Measurements from ENCODE around the gene EPHB1.

DNA sequence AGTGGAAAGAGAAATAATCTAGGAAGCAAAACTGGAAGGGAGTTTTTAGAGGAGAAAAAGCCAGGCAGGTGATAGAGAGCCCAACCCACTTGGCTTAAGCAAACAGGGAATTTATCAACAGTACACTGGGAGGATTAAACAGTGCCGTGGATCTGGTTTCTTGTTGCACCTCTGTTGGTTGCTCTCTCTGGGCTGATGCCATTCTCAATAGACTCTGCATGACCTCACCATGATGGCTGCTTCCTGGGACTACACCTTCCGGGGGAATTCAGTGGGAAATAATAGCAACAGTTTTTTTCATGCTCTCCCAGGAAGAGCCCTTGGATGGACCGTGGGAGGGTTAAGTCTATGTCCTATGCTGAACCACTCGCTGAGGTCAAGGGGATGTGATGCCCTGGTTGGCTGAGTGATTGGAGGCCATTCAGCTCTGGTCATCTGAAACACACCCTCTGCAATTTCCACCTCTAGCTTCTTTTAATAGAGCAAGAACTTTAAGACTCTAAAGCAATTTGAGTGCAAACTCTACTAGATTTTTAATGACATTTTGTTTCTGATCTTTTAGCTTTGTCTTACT is 74.2 kb downstream of the EPHB1 start:
- TF ChIP-seq, protein P1, sequence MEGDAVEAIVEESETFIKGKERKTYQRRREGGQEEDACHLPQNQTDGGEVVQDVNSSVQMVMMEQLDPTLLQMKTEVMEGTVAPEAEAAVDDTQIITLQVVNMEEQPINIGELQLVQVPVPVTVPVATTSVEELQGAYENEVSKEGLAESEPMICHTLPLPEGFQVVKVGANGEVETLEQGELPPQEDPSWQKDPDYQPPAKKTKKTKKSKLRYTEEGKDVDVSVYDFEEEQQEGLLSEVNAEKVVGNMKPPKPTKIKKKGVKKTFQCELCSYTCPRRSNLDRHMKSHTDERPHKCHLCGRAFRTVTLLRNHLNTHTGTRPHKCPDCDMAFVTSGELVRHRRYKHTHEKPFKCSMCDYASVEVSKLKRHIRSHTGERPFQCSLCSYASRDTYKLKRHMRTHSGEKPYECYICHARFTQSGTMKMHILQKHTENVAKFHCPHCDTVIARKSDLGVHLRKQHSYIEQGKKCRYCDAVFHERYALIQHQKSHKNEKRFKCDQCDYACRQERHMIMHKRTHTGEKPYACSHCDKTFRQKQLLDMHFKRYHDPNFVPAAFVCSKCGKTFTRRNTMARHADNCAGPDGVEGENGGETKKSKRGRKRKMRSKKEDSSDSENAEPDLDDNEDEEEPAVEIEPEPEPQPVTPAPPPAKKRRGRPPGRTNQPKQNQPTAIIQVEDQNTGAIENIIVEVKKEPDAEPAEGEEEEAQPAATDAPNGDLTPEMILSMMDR (IDR thresholded peaks at IDR 0.05), result no peak
- no peak for TF ChIP-seq POLR2A (IDR thresholded peaks at IDR 0.05)
